Skin of body (tissue), 2 donors: ENCODE measurements around the gene TTC9. TPM values are rescaled to one million over a fixed set of nuclear protein-coding genes. Genes with fewer than 3 reads are reported as not detected.

Source experiments
- DNase-seq: peaks from one replicate; lab custom pipeline; 2025; lab: John Stamatoyannopoulos, UW
- total RNA-seq: library from RNA; depleted of rRNA; stranded (reverse); fragments of >200 nt; gene quantifications from one replicate; pipeline ENCODE4 v1.2.3, GENCODE V29; 2014

The TTC9 gene
- total RNA-seq, result 2.3 TPM

GRCh38 chr14:70641548-70642302, at the start of gene TTC9:
TTC9 (plus strand) TSS chr14:70641916; CDS start chr14:70642130, 214 bp downstream.
- DNase-seq, result no peak

GRCh38 chr14:70594461-70594860, 47.3 kb upstream of the TTC9 start:
- no peak for DNase-seq

- DNase-seq, result no peak
Observed at GRCh38 chr14:70595443-70596185, 46.1 kb upstream of the TTC9 start.

- no peak for DNase-seq
Observed at GRCh38 chr14:70597731-70598130, 44.0 kb upstream of the TTC9 start.

GRCh38 chr14:70599345-70599744, 42.4 kb upstream of the TTC9 start:
- DNase-seq, result no peak

GRCh38 chr14:70600382-70601157, 41.1 kb upstream of the TTC9 start, which contains the start of gene MED6:
MED6 (minus strand) TSS chr14:70600655; CDS start chr14:70600637, 18 bp downstream.
- peak; percentile 93 for DNase-seq

- DNase-seq, result no peak
Observed at GRCh38 chr14:70601162-70601561, 40.6 kb upstream of the TTC9 start.

- no peak for DNase-seq
Observed at GRCh38 chr14:70602254-70602653, 39.5 kb upstream of the TTC9 start.

- DNase-seq, result no peak
Observed at GRCh38 chr14:70611216-70611615, 30.5 kb upstream of the TTC9 start.

- DNase-seq, result no peak
Observed at GRCh38 chr14:70616646-70617045, 25.1 kb upstream of the TTC9 start.

GRCh38 chr14:70618314-70618713, 23.4 kb upstream of the TTC9 start:
- no peak for DNase-seq

- DNase-seq, result no peak
Observed at GRCh38 chr14:70619708-70620107, 22.0 kb upstream of the TTC9 start.

- no peak for DNase-seq
Observed at GRCh38 chr14:70622111-70622712, 19.5 kb upstream of the TTC9 start.

GRCh38 chr14:70624972-70625371, 16.7 kb upstream of the TTC9 start:
- no peak for DNase-seq

GRCh38 chr14:70631948-70632347, 9.8 kb upstream of the TTC9 start:
- no peak for DNase-seq

GRCh38 chr14:70635971-70636595, 5.6 kb upstream of the TTC9 start:
- DNase-seq, result no peak

GRCh38 chr14:70638416-70638815, 3.3 kb upstream of the TTC9 start:
- no peak for DNase-seq

- no peak for DNase-seq
Observed at GRCh38 chr14:70640938-70641547, 673 bp upstream of the TTC9 start.

- DNase-seq, result no peak
Observed at GRCh38 chr14:70642303-70643235, 853 bp downstream of the TTC9 start.

GRCh38 chr14:70643967-70644366, 2.3 kb downstream of the TTC9 start:
- DNase-seq, result no peak
